HepG2 (cell line): Measurements from ENCODE around the gene GSK3A. TPM values are rescaled to one million over a fixed set of nuclear protein-coding genes. Genes with fewer than 3 reads are reported as not detected.

ENCODE experiments used
- ATRX ChIP-seq: sonication (generic); formaldehyde crosslinking; IDR thresholded peaks from 2 replicates; pipeline ENCODE4 v1.4.0; 2020; ENCODE audit warnings: missing genetic modification reagents, borderline replicate concordance
- EEA1 ChIP-seq: sonication (generic); formaldehyde crosslinking; IDR thresholded peaks from 2 replicates; pipeline ENCODE4 v1.5.1; 2020; ENCODE audit warnings: mild to moderate bottlenecking, missing genetic modification reagents, borderline replicate concordance
- EHMT2 ChIP-seq: fragments of 200-600 bp; sonication (generic); IDR thresholded peaks from 2 replicates; pipeline ENCODE4 v1.7.0; 2017; ENCODE audit warnings: antibody characterized with exemption, low read depth, low read length, borderline replicate concordance
- FOXA3 ChIP-seq: IDR thresholded peaks from 2 replicates; pipeline ENCODE4 v1.6.1; 2016; ENCODE audit warnings: missing genetic modification reagents, missing compliant biosample characterization
- KLF12 ChIP-seq: sonication (generic); formaldehyde crosslinking; IDR thresholded peaks from 2 replicates; pipeline ENCODE4 v1.4.0; 2020; ENCODE audit warnings: missing genetic modification reagents, borderline replicate concordance
- SIX4 ChIP-seq: sonication (generic); formaldehyde crosslinking; IDR thresholded peaks from 2 replicates; pipeline ENCODE4 v1.4.0; 2020; ENCODE audit warnings: missing genetic modification reagents
- SNAPC2 ChIP-seq: sonication (generic); formaldehyde crosslinking; IDR thresholded peaks from 2 replicates; pipeline ENCODE4 v1.8.1; 2022; ENCODE audit warnings: mild to moderate bottlenecking, missing genetic modification reagents
- ZBTB42 ChIP-seq: sonication (generic); formaldehyde crosslinking; IDR thresholded peaks from 2 replicates; pipeline ENCODE4 v1.5.0; 2020; ENCODE audit warnings: mild to moderate bottlenecking, missing genetic modification reagents
- ZFP82 ChIP-seq: sonication (generic); formaldehyde crosslinking; IDR thresholded peaks from 2 replicates; pipeline ENCODE4 v1.5.1; 2020; ENCODE audit warnings: mild to moderate bottlenecking, missing genetic modification reagents, borderline replicate concordance
- ZKSCAN8 ChIP-seq: IDR thresholded peaks from 2 replicates; pipeline ENCODE4 v1.6.1; 2016; ENCODE audit warnings: borderline replicate concordance, missing genetic modification reagents, missing compliant biosample characterization
- ZMYM2 ChIP-seq: sonication (generic); formaldehyde crosslinking; IDR thresholded peaks from 2 replicates; pipeline ENCODE4 v1.8.0; 2022; ENCODE audit warnings: mild to moderate bottlenecking, missing genetic modification reagents
- ZNF20 ChIP-seq: sonication (generic); formaldehyde crosslinking; IDR thresholded peaks from 2 replicates; pipeline ENCODE4 v1.4.0; 2020; ENCODE audit warnings: mild to moderate bottlenecking, moderate library complexity, missing genetic modification reagents
- ZNF589 ChIP-seq: sonication (generic); formaldehyde crosslinking; conservative IDR thresholded peaks from 2 replicates; pipeline ENCODE4 v1.8.0; 2022; ENCODE audit warnings: mild to moderate bottlenecking, moderate library complexity, missing genetic modification reagents
- ZNF776 ChIP-seq: sonication (generic); formaldehyde crosslinking; IDR thresholded peaks from 2 replicates; pipeline ENCODE4 v1.4.0; 2020; ENCODE audit warnings: mild to moderate bottlenecking, missing genetic modification reagents
- polyA plus RNA-seq, 8 experiments: library from polyadenylated mRNA; depleted of rRNA in 3 of 8; stranded (reverse) in 7 of 8; unstranded in 1 of 8; fragments of >200 nt; fragmentation: Illumina TruSeq in 4 of 8; extraction: Trizol in 4 of 8; gene quantifications; 2 replicates each; pipeline versions ENCODE4 v1.2.1 to v1.2.3, GENCODE V29; 2011 to 2016; ENCODE audit warnings: low read depth in 4 of 8, missing spikeins in 1 of 8, mixed read lengths in 1 of 8; ENCODE audit not compliant: insufficient read depth in 1 of 8
- total RNA-seq, 5 experiments: library from RNA; depleted of rRNA; stranded (reverse); fragments of >200 nt; fragmentation: Illumina TruSeq; extraction: Trizol; gene quantifications; 2 replicates each; pipeline ENCODE4 v1.2.3, GENCODE V29; 2016; ENCODE audit warnings: low read depth in 1 of 5
- TF ChIP-seq, protein P1 (sequence below): sonication (generic); formaldehyde crosslinking; IDR thresholded peaks from 2 replicates; pipeline ENCODE4 v1.8.0; 2022; ENCODE audit warnings: missing genetic modification reagents, mild to moderate bottlenecking, moderate library complexity, borderline replicate concordance
- TF ChIP-seq, protein P2 (sequence below): sonication (generic); formaldehyde crosslinking; IDR thresholded peaks from 2 replicates; pipeline ENCODE4 v1.4.0; 2020; ENCODE audit warnings: mild to moderate bottlenecking, missing genetic modification reagents
- TF ChIP-seq, protein P3 (sequence below): sonication (generic); formaldehyde crosslinking; IDR thresholded peaks from 2 replicates; pipeline ENCODE4 v1.4.0; 2020; ENCODE audit warnings: missing genetic modification reagents
- TF ChIP-seq, protein P4 (sequence below): sonication (generic); formaldehyde crosslinking; IDR thresholded peaks from 2 replicates; pipeline ENCODE4 v1.4.0; 2020; ENCODE audit warnings: mild to moderate bottlenecking, missing genetic modification reagents
- TF ChIP-seq, protein P5 (sequence below): sonication (generic); formaldehyde crosslinking; conservative IDR thresholded peaks from 2 replicates; pipeline ENCODE4 v1.4.0; 2020; ENCODE audit warnings: missing genetic modification reagents

The GSK3A gene
- total and polyA plus RNA-seq, 2 of the 13 experiments (the other 11 are each of a cell fraction or from before 2014, with no cell fraction given) = 16.9 to 52.5 TPM

DNA sequence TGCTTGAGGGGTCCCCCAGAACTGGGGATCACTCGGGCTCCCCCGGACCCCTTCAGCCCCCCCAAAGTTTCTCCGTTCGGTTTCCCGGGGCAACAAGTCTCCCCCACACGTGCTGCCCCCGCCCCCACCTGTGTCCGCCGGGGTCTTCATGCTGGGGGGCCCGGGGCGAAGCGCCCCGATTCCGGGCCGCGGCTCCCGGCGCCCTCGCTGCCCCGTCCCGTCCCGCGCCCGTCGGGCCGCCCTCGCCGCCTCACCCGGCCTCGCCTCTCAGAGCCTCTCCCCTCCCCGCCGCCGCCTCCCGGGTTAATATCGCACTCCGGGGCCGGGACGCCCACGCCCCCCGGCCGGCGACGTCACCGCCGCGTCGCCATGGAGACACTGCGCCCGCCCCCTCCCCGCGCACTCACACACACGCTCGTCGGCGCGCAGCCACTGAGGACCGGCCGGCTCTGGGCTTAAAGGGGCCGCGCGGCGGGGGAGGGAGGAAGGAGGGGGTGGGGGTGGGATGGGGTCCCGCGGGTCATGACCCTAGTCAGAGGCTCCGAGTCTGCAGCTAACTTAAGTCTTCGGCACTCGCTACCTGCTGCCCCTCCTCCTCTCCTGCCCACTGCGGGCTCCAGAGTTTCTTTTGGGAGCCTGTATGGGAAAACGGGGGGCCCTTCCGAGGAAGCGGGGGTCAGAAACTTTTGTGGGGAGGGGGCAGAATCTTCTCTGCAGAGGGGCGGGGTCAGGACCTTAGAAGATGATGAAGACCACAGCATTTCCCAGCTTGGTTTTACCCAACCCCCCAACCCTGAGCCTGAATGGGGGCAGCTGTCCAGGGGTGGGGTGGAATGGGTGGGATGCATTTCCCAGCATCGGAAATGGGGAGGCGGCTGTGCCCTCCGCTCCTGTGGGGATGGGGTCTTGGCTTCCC, 12.7 kb upstream of the GSK3A start, which contains the start of gene ERF (continued):
- TF ChIP-seq, protein P1, sequence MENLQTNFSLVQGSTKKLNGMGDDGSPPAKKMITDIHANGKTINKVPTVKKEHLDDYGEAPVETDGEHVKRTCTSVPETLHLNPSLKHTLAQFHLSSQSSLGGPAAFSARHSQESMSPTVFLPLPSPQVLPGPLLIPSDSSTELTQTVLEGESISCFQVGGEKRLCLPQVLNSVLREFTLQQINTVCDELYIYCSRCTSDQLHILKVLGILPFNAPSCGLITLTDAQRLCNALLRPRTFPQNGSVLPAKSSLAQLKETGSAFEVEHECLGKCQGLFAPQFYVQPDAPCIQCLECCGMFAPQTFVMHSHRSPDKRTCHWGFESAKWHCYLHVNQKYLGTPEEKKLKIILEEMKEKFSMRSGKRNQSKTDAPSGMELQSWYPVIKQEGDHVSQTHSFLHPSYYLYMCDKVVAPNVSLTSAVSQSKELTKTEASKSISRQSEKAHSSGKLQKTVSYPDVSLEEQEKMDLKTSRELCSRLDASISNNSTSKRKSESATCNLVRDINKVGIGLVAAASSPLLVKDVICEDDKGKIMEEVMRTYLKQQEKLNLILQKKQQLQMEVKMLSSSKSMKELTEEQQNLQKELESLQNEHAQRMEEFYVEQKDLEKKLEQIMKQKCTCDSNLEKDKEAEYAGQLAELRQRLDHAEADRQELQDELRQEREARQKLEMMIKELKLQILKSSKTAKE (CRISPR knock-in tag) = no peak
- TF ChIP-seq ZKSCAN8 (CRISPR knock-in tag) = no peak
- no peak for TF ChIP-seq ZBTB42 (CRISPR knock-in tag)
- TF ChIP-seq ZNF20 (CRISPR knock-in tag) = no peak
- TF ChIP-seq, protein P2, sequence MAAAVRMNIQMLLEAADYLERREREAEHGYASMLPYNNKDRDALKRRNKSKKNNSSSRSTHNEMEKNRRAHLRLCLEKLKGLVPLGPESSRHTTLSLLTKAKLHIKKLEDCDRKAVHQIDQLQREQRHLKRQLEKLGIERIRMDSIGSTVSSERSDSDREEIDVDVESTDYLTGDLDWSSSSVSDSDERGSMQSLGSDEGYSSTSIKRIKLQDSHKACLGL (CRISPR knock-in tag) = no peak
- TF ChIP-seq KLF12 (CRISPR knock-in tag) = 0 out of 2 replicates have a peak, but pooled peaks have one; percentile 9
- TF ChIP-seq ZMYM2 (CRISPR knock-in tag) = no peak
- TF ChIP-seq, protein P3, sequence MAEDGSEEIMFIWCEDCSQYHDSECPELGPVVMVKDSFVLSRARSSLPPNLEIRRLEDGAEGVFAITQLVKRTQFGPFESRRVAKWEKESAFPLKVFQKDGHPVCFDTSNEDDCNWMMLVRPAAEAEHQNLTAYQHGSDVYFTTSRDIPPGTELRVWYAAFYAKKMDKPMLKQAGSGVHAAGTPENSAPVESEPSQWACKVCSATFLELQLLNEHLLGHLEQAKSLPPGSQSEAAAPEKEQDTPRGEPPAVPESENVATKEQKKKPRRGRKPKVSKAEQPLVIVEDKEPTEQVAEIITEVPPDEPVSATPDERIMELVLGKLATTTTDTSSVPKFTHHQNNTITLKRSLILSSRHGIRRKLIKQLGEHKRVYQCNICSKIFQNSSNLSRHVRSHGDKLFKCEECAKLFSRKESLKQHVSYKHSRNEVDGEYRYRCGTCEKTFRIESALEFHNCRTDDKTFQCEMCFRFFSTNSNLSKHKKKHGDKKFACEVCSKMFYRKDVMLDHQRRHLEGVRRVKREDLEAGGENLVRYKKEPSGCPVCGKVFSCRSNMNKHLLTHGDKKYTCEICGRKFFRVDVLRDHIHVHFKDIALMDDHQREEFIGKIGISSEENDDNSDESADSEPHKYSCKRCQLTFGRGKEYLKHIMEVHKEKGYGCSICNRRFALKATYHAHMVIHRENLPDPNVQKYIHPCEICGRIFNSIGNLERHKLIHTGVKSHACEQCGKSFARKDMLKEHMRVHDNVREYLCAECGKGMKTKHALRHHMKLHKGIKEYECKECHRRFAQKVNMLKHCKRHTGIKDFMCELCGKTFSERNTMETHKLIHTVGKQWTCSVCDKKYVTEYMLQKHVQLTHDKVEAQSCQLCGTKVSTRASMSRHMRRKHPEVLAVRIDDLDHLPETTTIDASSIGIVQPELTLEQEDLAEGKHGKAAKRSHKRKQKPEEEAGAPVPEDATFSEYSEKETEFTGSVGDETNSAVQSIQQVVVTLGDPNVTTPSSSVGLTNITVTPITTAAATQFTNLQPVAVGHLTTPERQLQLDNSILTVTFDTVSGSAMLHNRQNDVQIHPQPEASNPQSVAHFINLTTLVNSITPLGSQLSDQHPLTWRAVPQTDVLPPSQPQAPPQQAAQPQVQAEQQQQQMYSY (CRISPR knock-in tag) = no peak
- TF ChIP-seq EEA1 (CRISPR knock-in tag) = no peak
- no peak for TF ChIP-seq ZNF589 (CRISPR knock-in tag)
- TF ChIP-seq ZNF776 (CRISPR knock-in tag) = no peak
- TF ChIP-seq, protein P4, sequence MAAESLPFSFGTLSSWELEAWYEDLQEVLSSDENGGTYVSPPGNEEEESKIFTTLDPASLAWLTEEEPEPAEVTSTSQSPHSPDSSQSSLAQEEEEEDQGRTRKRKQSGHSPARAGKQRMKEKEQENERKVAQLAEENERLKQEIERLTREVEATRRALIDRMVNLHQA (CRISPR knock-in tag) = no peak
- TF ChIP-seq FOXA3 (CRISPR knock-in tag) = no peak
- TF ChIP-seq SIX4 (CRISPR knock-in tag) = no peak
- TF ChIP-seq ZFP82 = no peak
- no peak for TF ChIP-seq SNAPC2
- TF ChIP-seq EHMT2 = no peak
- TF ChIP-seq, protein P5, sequence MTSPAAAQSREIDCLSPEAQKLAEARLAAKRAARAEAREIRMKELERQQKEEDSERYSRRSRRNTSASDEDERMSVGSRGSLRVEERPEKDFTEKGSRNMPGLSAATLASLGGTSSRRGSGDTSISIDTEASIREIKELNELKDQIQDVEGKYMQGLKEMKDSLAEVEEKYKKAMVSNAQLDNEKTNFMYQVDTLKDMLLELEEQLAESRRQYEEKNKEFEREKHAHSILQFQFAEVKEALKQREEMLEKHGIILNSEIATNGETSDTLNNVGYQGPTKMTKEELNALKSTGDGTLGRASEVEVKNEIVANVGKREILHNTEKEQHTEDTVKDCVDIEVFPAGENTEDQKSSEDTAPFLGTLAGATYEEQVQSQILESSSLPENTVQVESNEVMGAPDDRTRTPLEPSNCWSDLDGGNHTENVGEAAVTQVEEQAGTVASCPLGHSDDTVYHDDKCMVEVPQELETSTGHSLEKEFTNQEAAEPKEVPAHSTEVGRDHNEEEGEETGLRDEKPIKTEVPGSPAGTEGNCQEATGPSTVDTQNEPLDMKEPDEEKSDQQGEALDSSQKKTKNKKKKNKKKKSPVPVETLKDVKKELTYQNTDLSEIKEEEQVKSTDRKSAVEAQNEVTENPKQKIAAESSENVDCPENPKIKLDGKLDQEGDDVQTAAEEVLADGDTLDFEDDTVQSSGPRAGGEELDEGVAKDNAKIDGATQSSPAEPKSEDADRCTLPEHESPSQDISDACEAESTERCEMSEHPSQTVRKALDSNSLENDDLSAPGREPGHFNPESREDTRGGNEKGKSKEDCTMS (CRISPR knock-in tag) = no peak
- TF ChIP-seq ATRX (CRISPR knock-in tag) = no peak
